K562 (cell line): Measurements from ENCODE around the gene BSN. TPM values are rescaled to one million over a fixed set of nuclear protein-coding genes. Genes with fewer than 3 reads are reported as not detected.

Experiments used
- ATAC-seq: fragments of 200-7000 bp; cut with Tn5 transposase; 3 replicates; pipeline ENCODE4 v1.9.1; 2020; ENCODE audit warnings: moderate library complexity
- BruUV-seq: library from RNA; stranded (reverse); fragments of 400-500 nt; replicated peaks from 2 replicates; lab custom pipeline; 2021; lab: Mats Ljungman, UMichigan
- CTCF ChIA-PET: fragments of 300-600 bp; formaldehyde crosslinking; extraction: SDS; loops from one replicate; lab custom pipeline; 2021; ENCODE audit warnings: low intra/inter-chr PET ratio; lab: Yijun Ruan, JAX
- POLR2A ChIA-PET: fragments of 300-600, 350-650 bp; sonication (Branson Sonifier 250); formaldehyde crosslinking; extraction: SDS; loops from one replicate; lab custom pipeline; 2021; ENCODE audit warnings: antibody characterized with exemption, inconsistent platforms; lab: Yijun Ruan, JAX
- DNase-seq, 4 experiments: peaks; one replicate each; pipeline versions ENCODE4 v3.0.0 to v3.0.0-alpha.2; 2011 to 2018; ENCODE audit warnings: low spot score in 3 of 4, mixed read lengths in 3 of 4; ENCODE audit errors: extremely low read depth in 1 of 4
- FAIRE-seq: peaks from 2 replicates; lab custom pipeline; 2011; peaks lifted over from hg19 to GRCh38; lab: Jason Lieb, UNC
- H2AFZ ChIP-seq: 2 replicates; pipeline ENCODE4 v1.6.0; 2011; ENCODE audit warnings: low read depth, low read length, control low read depth, inconsistent platforms
- H3K27ac ChIP-seq: fragments of 200-600 bp; 3 replicates; pipeline ENCODE4 v1.8.0; 2011; ENCODE audit warnings: low read depth, mild to moderate bottlenecking, control low read depth, inconsistent platforms, low read length, moderate library complexity, mixed read lengths; ENCODE audit errors: extremely low read depth
- H3K27me3 ChIP-seq, 2 experiments: fragments of 300-600 bp in 1 of 2; 2 replicates in 1 of 2; 3 replicates in 1 of 2; pipeline versions ENCODE4 v1.6.0 to v1.8.0; 2011; ENCODE audit warnings: inconsistent platforms in 2 of 2, low read length in 2 of 2, mild to moderate bottlenecking in 1 of 2, mixed read lengths in 1 of 2, moderate library complexity in 1 of 2; ENCODE audit not compliant: control insufficient read depth in 2 of 2, insufficient read depth in 2 of 2
- H3K36me3 ChIP-seq: fragments of 300-600 bp; 3 replicates; pipeline ENCODE4 v1.8.0; 2011; ENCODE audit warnings: mild to moderate bottlenecking, low read length, inconsistent platforms; ENCODE audit not compliant: control insufficient read depth, insufficient read depth
- H3K4me1 ChIP-seq, 2 experiments: fragments of 200-600 bp in 1 of 2; replicated peaks in 1 of 2; 2 replicates in 1 of 2; 3 replicates in 1 of 2; pipeline versions ENCODE4 v1.5.1 to v1.8.0; 2011; ENCODE audit warnings: inconsistent platforms in 2 of 2, low read length in 2 of 2, mild to moderate bottlenecking in 1 of 2, mixed read lengths in 1 of 2, moderate library complexity in 1 of 2; ENCODE audit not compliant: control insufficient read depth in 2 of 2, insufficient read depth in 2 of 2
- H3K4me2 ChIP-seq: 2 replicates; pipeline ENCODE4 v1.6.1; 2011; ENCODE audit warnings: low read length, control low read depth, inconsistent platforms, mixed read lengths; ENCODE audit not compliant: insufficient read depth
- H3K4me3 ChIP-seq: fragments of 200-600 bp; sonication (generic), shearing (Covaris generic); 2 replicates; pipeline ENCODE4 v1.5.1; 2016; ENCODE audit warnings: control low read depth, inconsistent platforms
- H3K79me2 ChIP-seq: fragments of 200-600 bp; 3 replicates; pipeline ENCODE4 v1.8.0; 2011; ENCODE audit warnings: low read length, inconsistent platforms; ENCODE audit not compliant: control insufficient read depth, insufficient read depth
- H3K9ac ChIP-seq, 2 experiments: 2 replicates each; pipeline versions ENCODE4 v1.6.0 to v1.6.1; 2011; ENCODE audit warnings: low read depth in 2 of 2, low read length in 2 of 2, control low read depth in 1 of 2, inconsistent platforms in 1 of 2, mild to moderate bottlenecking in 1 of 2, mixed read lengths in 1 of 2; ENCODE audit not compliant: insufficient read depth in 1 of 2
- H3K9me1 ChIP-seq: one replicate; pipeline ENCODE4 v1.6.0; 2011; ENCODE audit warnings: inconsistent platforms, mild to moderate bottlenecking, low read length, moderate library complexity; ENCODE audit not compliant: control insufficient read depth, insufficient read depth
- H3K9me3 ChIP-seq: replicated peaks from 2 replicates; pipeline ENCODE4 v1.5.1; 2011; ENCODE audit warnings: low read depth, low read length, inconsistent platforms; ENCODE audit not compliant: control insufficient read depth, insufficient read depth
- H4K20me1 ChIP-seq: replicated peaks from 2 replicates; pipeline ENCODE4 v1.6.1; 2011; ENCODE audit warnings: low read length, inconsistent platforms, mixed read lengths; ENCODE audit not compliant: control insufficient read depth, insufficient read depth
- BRF1 ChIP-seq: IDR thresholded peaks from 3 replicates; pipeline ENCODE4 v1.6.1; 2011; ENCODE audit warnings: borderline replicate concordance, mild to moderate bottlenecking; ENCODE audit not compliant: insufficient read length; ENCODE audit errors: extremely low read depth
- PHB ChIP-seq: fragments of 250-450 bp; sonication (Bioruptor Pico); IDR thresholded peaks from 2 replicates; pipeline ENCODE4 v1.5.0; 2021
- PPARD ChIP-seq: fragments of 250-450 bp; sonication (Bioruptor Pico); IDR thresholded peaks from 2 replicates; pipeline ENCODE4 v1.8.0; 2022; ENCODE audit warnings: inconsistent platforms, mild to moderate bottlenecking, moderate library complexity
- SIRT6 ChIP-seq: IDR thresholded peaks from one replicate; pipeline ENCODE4 v1.6.1; 2012; ENCODE audit warnings: low read depth, mild to moderate bottlenecking, control low read depth, inconsistent platforms, low read length, moderate library complexity
- SMARCC2 ChIP-seq: fragments of 450-650 bp; IDR thresholded peaks from 2 replicates; pipeline ENCODE4 v1.6.1; 2017; ENCODE audit warnings: antibody characterized with exemption, moderate library complexity, mild to moderate bottlenecking, low read depth
- SRSF7 ChIP-seq: fragments of 200-400 bp; formaldehyde crosslinking; optimal IDR thresholded peaks from 2 replicates; pipeline ENCODE3; 2017; ENCODE audit warnings: mild to moderate bottlenecking, low read depth, low read length
- ZBTB1 ChIP-seq: sonication (generic); formaldehyde crosslinking; IDR thresholded peaks from 2 replicates; pipeline ENCODE4 v1.8.1; 2023; ENCODE audit warnings: missing genetic modification reagents, low read depth, mild to moderate bottlenecking, borderline replicate concordance
- ZNF12 ChIP-seq: sonication (generic); formaldehyde crosslinking; IDR thresholded peaks from 2 replicates; pipeline ENCODE4 v1.4.0; 2020; ENCODE audit warnings: mild to moderate bottlenecking, missing genetic modification reagents
- WGBS: fragments of 100-300 bp; shearing (Covaris generic); methylation state at CpG from one replicate; pipeline ENCODE4 v1.1.6; 2016; ENCODE audit warnings: low coverage, mixed read lengths; ENCODE audit not compliant: insufficient coverage; ENCODE audit errors: missing lambda C conversion rate; 5-methylcytosine and 5-hydroxymethylcytosine counted together
- in situ Hi-C: fragments of 300-500 bp; cut with MboI; formaldehyde crosslinking; loops from 4 replicates; pipeline ENCODE4 v1.15.0; 2018; ENCODE audit warnings: inconsistent platforms, mixed read lengths
- intact Hi-C: fragments of 100-400 bp; cut with micrococcal nuclease; formaldehyde crosslinking; loops from 2 replicates; pipeline ENCODE4 v1.14.2; 2022
- polyA plus RNA-seq, 8 experiments: library from polyadenylated mRNA; depleted of rRNA in 4 of 8; stranded (reverse) in 5 of 8; unstranded in 3 of 8; fragments of >200 nt; fragmentation: Nextera tagmentation in 2 of 8; fragmentation: Illumina TruSeq in 1 of 8; extraction: Ambion mirVana in 2 of 8; extraction: Trizol in 1 of 8; gene quantifications; 2 replicates each; pipeline versions ENCODE4 v1.2.1 to v1.2.3, GENCODE V29; 2011 to 2014; ENCODE audit warnings: inconsistent platforms in 1 of 8, missing spikeins in 1 of 8
- total RNA-seq, 7 experiments: library from RNA; depleted of rRNA in 6 of 7; stranded (reverse); fragments of >200 nt in 6 of 7; fragmentation: Illumina TruSeq in 2 of 7; extraction: Trizol in 2 of 7; gene quantifications; 2 replicates each; pipeline versions ENCODE4 v1.2.1 to v1.2.3, GENCODE V29; 2011 to 2021; ENCODE audit warnings: low replicate concordance in 1 of 7
- TF ChIP-seq, protein P1 (sequence below), 3 experiments: IDR thresholded peaks in 2 of 3; conservative IDR thresholded peaks in 1 of 3; 2 replicates each; pipeline ENCODE4 v1.5.1; 2011 to 2012; ENCODE audit warnings: low read length in 3 of 3, mild to moderate bottlenecking in 3 of 3, control low read depth in 2 of 3, improper control_type of control experiment in 1 of 3, inconsistent platforms in 1 of 3, low read depth in 1 of 3, mixed read lengths in 1 of 3, moderate library complexity in 1 of 3; ENCODE audit not compliant: insufficient read depth in 2 of 3
- TF ChIP-seq, protein P2 (sequence below): sonication (generic); formaldehyde crosslinking; IDR thresholded peaks from 2 replicates; pipeline ENCODE4 v1.8.0; 2022; ENCODE audit warnings: mild to moderate bottlenecking, low read depth, missing genetic modification reagents
- TF ChIP-seq, protein P3 (sequence below): fragments of 450-650 bp; IDR thresholded peaks from 2 replicates; pipeline ENCODE4 v1.6.1; 2014; ENCODE audit warnings: low read depth, mild to moderate bottlenecking, moderate library complexity, borderline replicate concordance

The BSN gene
- total and polyA plus RNA-seq, 9 of the 15 experiments (the other 6 are each of a cell fraction or from before 2014, with no cell fraction given), result 0.03 to 1.5 (median 0.29) TPM

DNA sequence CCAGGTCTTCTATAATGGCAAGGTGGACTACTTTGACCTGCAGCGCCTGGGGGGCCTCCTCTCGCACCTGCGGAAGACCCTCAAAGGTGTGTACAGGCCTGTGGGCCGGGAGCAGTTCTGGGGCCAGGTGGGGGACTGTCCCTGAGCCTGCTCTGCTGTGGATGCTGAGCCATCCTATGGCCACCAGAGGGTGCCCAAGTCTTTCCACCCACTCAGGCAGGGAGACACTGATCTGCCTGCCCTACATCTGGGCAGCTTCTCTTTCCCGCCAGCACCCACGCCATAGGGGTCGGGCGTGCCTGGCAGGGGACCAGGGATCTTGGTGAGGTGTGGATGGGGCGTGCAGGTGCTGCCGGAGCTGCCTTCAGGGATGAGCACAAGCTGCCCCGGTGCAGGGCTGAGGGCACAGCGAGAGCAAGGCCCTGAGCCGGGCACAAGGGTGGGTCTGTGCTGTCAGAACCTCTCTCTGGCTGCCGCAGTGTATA lies 149.2 kb downstream of the BSN start (continued):
- TF ChIP-seq, protein P1, sequence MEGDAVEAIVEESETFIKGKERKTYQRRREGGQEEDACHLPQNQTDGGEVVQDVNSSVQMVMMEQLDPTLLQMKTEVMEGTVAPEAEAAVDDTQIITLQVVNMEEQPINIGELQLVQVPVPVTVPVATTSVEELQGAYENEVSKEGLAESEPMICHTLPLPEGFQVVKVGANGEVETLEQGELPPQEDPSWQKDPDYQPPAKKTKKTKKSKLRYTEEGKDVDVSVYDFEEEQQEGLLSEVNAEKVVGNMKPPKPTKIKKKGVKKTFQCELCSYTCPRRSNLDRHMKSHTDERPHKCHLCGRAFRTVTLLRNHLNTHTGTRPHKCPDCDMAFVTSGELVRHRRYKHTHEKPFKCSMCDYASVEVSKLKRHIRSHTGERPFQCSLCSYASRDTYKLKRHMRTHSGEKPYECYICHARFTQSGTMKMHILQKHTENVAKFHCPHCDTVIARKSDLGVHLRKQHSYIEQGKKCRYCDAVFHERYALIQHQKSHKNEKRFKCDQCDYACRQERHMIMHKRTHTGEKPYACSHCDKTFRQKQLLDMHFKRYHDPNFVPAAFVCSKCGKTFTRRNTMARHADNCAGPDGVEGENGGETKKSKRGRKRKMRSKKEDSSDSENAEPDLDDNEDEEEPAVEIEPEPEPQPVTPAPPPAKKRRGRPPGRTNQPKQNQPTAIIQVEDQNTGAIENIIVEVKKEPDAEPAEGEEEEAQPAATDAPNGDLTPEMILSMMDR (IDR thresholded peaks at IDR 0.05 in 2 of 3, conservative IDR thresholded peaks at IDR 0.05 in 1 of 3; ENCODE audit: insufficient read depth in 2 of 3, low read depth in 1 of 3, low read length in 3 of 3), result peak; percentile 71 to 76 (median 72)
- TF ChIP-seq, protein P2, sequence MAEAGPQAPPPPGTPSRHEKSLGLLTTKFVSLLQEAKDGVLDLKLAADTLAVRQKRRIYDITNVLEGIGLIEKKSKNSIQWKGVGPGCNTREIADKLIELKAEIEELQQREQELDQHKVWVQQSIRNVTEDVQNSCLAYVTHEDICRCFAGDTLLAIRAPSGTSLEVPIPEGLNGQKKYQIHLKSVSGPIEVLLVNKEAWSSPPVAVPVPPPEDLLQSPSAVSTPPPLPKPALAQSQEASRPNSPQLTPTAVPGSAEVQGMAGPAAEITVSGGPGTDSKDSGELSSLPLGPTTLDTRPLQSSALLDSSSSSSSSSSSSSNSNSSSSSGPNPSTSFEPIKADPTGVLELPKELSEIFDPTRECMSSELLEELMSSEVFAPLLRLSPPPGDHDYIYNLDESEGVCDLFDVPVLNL (CRISPR knock-in tag), result no peak

DNA sequence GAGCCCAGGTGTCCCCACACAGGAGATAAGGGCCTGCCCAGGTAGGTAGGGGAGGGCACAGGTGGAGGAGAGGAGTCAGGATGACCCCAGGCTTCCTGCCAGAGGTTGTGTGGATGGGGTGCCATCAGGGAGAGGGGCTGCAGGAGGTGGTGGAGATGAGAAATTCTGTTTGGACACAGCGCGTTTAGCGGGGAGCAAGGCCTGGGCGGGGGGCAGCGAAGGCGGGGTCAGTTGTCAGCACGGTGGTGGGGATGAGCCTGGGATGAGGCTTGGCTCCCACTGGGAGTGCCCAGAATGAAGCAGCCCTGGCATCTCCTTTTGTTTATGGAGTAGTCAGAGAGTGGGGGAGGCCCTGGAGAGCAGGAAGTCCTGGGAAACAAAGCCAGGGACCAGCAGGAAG lies 149.7 kb downstream of the BSN start:
- H3K4me1 ChIP-seq, result peaks cover 0 to 10% of the 10 kb centered on the region in 2 experiments; a peak in 2 of 5 replicates
- H3K79me2 ChIP-seq, result no peaks in the 10 kb centered on the region
- CTCF ChIA-PET, result interaction anchor here (1.6 kb wide), 1 partner anchor 136 kb away, joined by 16 read pairs; no protein-coding TSS in a partner anchor
- FAIRE-seq (no peak), DNase-seq (no peak), ATAC-seq (no peak)
- intact Hi-C loops (loop anchor here (1.0 to 5.0 kb wide), 2 partner anchors 135 to 203 kb away; no protein-coding TSS in a partner anchor), in situ Hi-C loops (loop anchor here (5.0 kb wide), 1 partner anchor 138 kb away; no protein-coding TSS in a partner anchor)
- POLR2A ChIA-PET, result no interaction called here
- no peaks in the 10 kb centered on the region for H3K27me3 ChIP-seq
- no peak overlapping the region for H2AFZ ChIP-seq
- H3K36me3 ChIP-seq, result peaks cover 79% of the 10 kb centered on the region; the same call in 2 of the 3 replicates
- WGBS, result no CpG with 5 or more reads among the region's 7 CpGs
- H3K9me3 ChIP-seq, result no peaks in the 10 kb centered on the region
- no peak overlapping the region for H3K4me2 ChIP-seq
- no peak overlapping the region for H3K9ac ChIP-seq
- BruUV-seq, result no TSS peak
- no peaks in the 10 kb centered on the region for H4K20me1 ChIP-seq
- H3K27ac ChIP-seq, result no peak overlapping the region
- no peak overlapping the region for H3K4me3 ChIP-seq
- H3K9me1 ChIP-seq, result no peaks in the 10 kb centered on the region
- TF ChIP-seq SRSF7 (no peak), BRF1 (no peak), ZBTB1 (CRISPR knock-in tag) (no peak), PPARD (CRISPR knock-in tag) (no peak), PHB (CRISPR knock-in tag) (no peak), SIRT6 (no peak), ZNF12 (CRISPR knock-in tag) (no peak), SMARCC2 (no peak)
- TF ChIP-seq, protein P3, sequence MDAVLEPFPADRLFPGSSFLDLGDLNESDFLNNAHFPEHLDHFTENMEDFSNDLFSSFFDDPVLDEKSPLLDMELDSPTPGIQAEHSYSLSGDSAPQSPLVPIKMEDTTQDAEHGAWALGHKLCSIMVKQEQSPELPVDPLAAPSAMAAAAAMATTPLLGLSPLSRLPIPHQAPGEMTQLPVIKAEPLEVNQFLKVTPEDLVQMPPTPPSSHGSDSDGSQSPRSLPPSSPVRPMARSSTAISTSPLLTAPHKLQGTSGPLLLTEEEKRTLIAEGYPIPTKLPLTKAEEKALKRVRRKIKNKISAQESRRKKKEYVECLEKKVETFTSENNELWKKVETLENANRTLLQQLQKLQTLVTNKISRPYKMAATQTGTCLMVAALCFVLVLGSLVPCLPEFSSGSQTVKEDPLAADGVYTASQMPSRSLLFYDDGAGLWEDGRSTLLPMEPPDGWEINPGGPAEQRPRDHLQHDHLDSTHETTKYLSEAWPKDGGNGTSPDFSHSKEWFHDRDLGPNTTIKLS, result no peak
